HEK293 (cell line): Measurements from ENCODE around the gene MTX1.
"Not testable (repeated sequence)": the region's sequence is repeated elsewhere in the genome, so short reads cannot be mapped to it uniquely, and the experiment has no call there.

Experiments used
- AEBP2 ChIP-seq: fragments of 450-650 bp; formaldehyde crosslinking; IDR thresholded peaks from 2 replicates; pipeline ENCODE4 v1.5.1; 2016; ENCODE audit warnings: missing biosample characterization, missing genetic modification characterization, borderline replicate concordance
- BCL11B ChIP-seq: fragments of 450-650 bp; formaldehyde crosslinking; IDR thresholded peaks from 2 replicates; pipeline ENCODE4 v1.5.1; 2016; ENCODE audit warnings: low read depth, missing biosample characterization, missing genetic modification characterization
- CTCF ChIP-seq: fragments of 450-650 bp; formaldehyde crosslinking; IDR thresholded peaks from 2 replicates; pipeline ENCODE4 v1.5.1; 2016; ENCODE audit warnings: missing biosample characterization, missing genetic modification characterization
- REST ChIP-seq: fragments of 450-650 bp; formaldehyde crosslinking; IDR thresholded peaks from 2 replicates; pipeline ENCODE4 v1.5.1; 2016; ENCODE audit warnings: missing biosample characterization, missing genetic modification characterization
- ZBTB21 ChIP-seq: fragments of 450-650 bp; formaldehyde crosslinking; IDR thresholded peaks from 2 replicates; pipeline ENCODE4 v1.5.1; 2017; ENCODE audit warnings: missing biosample characterization, missing genetic modification characterization
- ZNF266 ChIP-seq: fragments of 450-650 bp; formaldehyde crosslinking; IDR thresholded peaks from 2 replicates; pipeline ENCODE4 v1.5.1; 2016; ENCODE audit warnings: missing biosample characterization, missing genetic modification characterization, low read depth
- ZNF571 ChIP-seq: fragments of 450-650 bp; formaldehyde crosslinking; IDR thresholded peaks from 2 replicates; pipeline ENCODE4 v1.5.0; 2017; ENCODE audit warnings: missing biosample characterization, missing genetic modification characterization
- ZNF76 ChIP-seq: fragments of 450-650 bp; formaldehyde crosslinking; IDR thresholded peaks from 2 replicates; pipeline ENCODE4; 2016; ENCODE audit warnings: low read depth, missing biosample characterization, missing genetic modification characterization, borderline replicate concordance
- ZNF830 ChIP-seq: fragments of 450-650 bp; IDR thresholded peaks from 2 replicates; pipeline ENCODE4 v1.5.0; 2018; ENCODE audit warnings: missing biosample characterization, missing genetic modification characterization, low read depth, mild to moderate bottlenecking, moderate library complexity
- ZSCAN18 ChIP-seq: fragments of 450-650 bp; formaldehyde crosslinking; IDR thresholded peaks from 2 replicates; pipeline ENCODE4 v1.5.1; 2016; ENCODE audit warnings: missing biosample characterization, missing genetic modification characterization
- ZXDB ChIP-seq: fragments of 450-650 bp; formaldehyde crosslinking; IDR thresholded peaks from 2 replicates; pipeline ENCODE4 v1.5.1; 2016; ENCODE audit warnings: missing biosample characterization, missing genetic modification characterization
- TF ChIP-seq, protein P1 (sequence below): fragments of 450-650 bp; formaldehyde crosslinking; IDR thresholded peaks from 2 replicates; pipeline ENCODE4 v1.5.1; 2017; ENCODE audit warnings: missing biosample characterization, missing genetic modification characterization
- TF ChIP-seq, protein P2 (sequence below): fragments of 450-650 bp; formaldehyde crosslinking; IDR thresholded peaks from 2 replicates; pipeline ENCODE4 v1.5.1; 2016; ENCODE audit warnings: missing biosample characterization, missing genetic modification characterization, low read depth
- TF ChIP-seq, protein P3 (sequence below): fragments of 450-650 bp; formaldehyde crosslinking; IDR thresholded peaks from 2 replicates; pipeline ENCODE4 v1.5.1; 2016; ENCODE audit warnings: missing biosample characterization, missing genetic modification characterization

GRCh38 chr1:155211381-155212050 is 3.0 kb downstream of the MTX1 start:
- not testable (repeated sequence) for TF ChIP-seq ZNF830 (tag by site-specific recombination); CTCF (tag by site-specific recombination); ZXDB (tag by site-specific recombination); ZSCAN18; BCL11B (tag by site-specific recombination); AEBP2 (tag by site-specific recombination); REST (tag by site-specific recombination); ZNF76; ZBTB21 (tag by site-specific recombination); ZNF266 (tag by site-specific recombination); ZNF571
- TF ChIP-seq, protein P1, sequence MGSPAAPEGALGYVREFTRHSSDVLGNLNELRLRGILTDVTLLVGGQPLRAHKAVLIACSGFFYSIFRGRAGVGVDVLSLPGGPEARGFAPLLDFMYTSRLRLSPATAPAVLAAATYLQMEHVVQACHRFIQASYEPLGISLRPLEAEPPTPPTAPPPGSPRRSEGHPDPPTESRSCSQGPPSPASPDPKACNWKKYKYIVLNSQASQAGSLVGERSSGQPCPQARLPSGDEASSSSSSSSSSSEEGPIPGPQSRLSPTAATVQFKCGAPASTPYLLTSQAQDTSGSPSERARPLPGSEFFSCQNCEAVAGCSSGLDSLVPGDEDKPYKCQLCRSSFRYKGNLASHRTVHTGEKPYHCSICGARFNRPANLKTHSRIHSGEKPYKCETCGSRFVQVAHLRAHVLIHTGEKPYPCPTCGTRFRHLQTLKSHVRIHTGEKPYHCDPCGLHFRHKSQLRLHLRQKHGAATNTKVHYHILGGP (tag by site-specific recombination): not testable (repeated sequence)
- TF ChIP-seq, protein P2, sequence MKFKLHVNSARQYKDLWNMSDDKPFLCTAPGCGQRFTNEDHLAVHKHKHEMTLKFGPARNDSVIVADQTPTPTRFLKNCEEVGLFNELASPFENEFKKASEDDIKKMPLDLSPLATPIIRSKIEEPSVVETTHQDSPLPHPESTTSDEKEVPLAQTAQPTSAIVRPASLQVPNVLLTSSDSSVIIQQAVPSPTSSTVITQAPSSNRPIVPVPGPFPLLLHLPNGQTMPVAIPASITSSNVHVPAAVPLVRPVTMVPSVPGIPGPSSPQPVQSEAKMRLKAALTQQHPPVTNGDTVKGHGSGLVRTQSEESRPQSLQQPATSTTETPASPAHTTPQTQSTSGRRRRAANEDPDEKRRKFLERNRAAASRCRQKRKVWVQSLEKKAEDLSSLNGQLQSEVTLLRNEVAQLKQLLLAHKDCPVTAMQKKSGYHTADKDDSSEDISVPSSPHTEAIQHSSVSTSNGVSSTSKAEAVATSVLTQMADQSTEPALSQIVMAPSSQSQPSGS (tag by site-specific recombination): not testable (repeated sequence)
- TF ChIP-seq, protein P3, sequence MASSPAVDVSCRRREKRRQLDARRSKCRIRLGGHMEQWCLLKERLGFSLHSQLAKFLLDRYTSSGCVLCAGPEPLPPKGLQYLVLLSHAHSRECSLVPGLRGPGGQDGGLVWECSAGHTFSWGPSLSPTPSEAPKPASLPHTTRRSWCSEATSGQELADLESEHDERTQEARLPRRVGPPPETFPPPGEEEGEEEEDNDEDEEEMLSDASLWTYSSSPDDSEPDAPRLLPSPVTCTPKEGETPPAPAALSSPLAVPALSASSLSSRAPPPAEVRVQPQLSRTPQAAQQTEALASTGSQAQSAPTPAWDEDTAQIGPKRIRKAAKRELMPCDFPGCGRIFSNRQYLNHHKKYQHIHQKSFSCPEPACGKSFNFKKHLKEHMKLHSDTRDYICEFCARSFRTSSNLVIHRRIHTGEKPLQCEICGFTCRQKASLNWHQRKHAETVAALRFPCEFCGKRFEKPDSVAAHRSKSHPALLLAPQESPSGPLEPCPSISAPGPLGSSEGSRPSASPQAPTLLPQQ: not testable (repeated sequence)
